H54 (cell line): ENCODE measurements around the gene MEGF11.

Experiments used
- DNase-seq: peaks from one replicate; pipeline ENCODE4 v3.0.0; 2011; ENCODE audit warnings: low spot score, mixed read lengths; ENCODE audit not compliant: insufficient read length
- FAIRE-seq: peaks from 3 replicates; lab custom pipeline; 2011; peaks lifted over from hg19 to GRCh38; lab: Jason Lieb, UNC
- POLR2A ChIP-seq: IDR thresholded peaks from 2 replicates; pipeline ENCODE4 v1.6.1; 2011; ENCODE audit warnings: low read depth, mild to moderate bottlenecking, low read length

MEGF11 gene

DNA sequence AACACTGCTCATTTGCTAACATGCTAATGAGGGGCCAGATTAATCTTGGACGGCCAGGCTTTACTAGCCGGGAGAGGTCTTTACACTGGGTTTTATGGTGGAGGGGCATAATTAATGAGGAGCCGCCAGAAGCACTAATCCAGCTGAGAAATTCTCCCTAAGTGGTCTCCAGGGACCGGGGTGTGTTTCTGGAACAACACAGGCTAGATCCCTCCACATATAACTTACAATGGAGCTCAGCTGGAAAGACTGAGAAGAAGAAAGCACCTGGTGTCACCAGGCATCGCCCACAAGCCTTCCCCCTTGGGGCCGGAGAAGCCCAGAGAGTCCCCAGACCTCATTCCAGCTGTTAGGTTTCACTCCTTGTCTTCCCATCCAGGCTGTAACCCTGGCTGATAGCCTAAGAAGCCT, 127.5 kb downstream of the MEGF11 start:
- no peak for FAIRE-seq
- DNase-seq: no peak

GRCh38 chr15:66124651-66125050, 128.9 kb downstream of the MEGF11 start:
- TF ChIP-seq POLR2A: no peak
- no peak for DNase-seq
- FAIRE-seq: no peak

More for the DNA sequence above, 127.5 kb downstream of the MEGF11 start:
- TF ChIP-seq POLR2A: no peak

DNA sequence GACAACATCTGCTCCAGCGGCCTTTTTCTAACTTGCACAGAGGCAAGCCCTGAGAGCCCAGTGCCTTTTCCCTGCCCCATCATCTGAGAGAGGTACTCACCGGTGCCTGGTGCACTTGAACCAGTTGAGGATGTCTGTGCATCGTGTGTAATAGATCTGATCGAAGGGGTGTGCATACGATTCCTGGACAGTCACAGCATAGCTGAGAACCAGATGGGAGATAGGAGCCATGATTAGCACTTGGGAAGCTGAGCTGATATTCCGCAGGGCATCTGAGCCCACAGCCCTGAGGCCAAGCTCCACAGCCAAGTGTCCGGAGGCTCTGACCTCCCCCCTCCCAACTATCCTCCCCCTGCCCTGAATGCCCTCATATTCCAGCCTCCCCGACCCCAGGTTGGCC, 129.8 kb downstream of the MEGF11 start:
- TF ChIP-seq POLR2A: no peak
- no peak for FAIRE-seq

GRCh38 chr15:66120422-66120821, 133.1 kb downstream of the MEGF11 start:
- DNase-seq: no peak

More for the DNA sequence above, 129.8 kb downstream of the MEGF11 start:
- no peak for DNase-seq

DNA sequence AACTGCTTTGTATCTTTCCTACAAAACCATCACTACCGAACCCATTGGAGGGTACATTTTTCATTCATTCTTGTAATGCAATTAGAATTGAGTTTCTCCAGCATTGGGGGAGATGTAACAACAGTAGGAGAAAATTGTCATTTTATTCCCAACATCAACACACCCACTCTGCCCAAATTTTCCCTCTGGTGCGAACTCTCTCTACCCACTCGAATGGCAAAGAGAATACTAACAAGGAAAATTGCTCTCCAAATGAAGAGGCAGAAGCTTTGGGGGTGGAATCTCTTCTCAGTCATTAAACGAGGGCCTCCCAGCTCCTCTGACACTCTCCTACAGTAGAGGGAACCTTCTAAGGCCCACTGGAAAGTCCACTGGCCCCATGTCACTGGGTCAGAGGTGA, 135.7 kb downstream of the MEGF11 start:
- no peak for FAIRE-seq
- no peak for DNase-seq
- no peak for TF ChIP-seq POLR2A

More at GRCh38 chr15:66120422-66120821, 133.1 kb downstream of the MEGF11 start:
- no peak for TF ChIP-seq POLR2A
- no peak for FAIRE-seq

DNA sequence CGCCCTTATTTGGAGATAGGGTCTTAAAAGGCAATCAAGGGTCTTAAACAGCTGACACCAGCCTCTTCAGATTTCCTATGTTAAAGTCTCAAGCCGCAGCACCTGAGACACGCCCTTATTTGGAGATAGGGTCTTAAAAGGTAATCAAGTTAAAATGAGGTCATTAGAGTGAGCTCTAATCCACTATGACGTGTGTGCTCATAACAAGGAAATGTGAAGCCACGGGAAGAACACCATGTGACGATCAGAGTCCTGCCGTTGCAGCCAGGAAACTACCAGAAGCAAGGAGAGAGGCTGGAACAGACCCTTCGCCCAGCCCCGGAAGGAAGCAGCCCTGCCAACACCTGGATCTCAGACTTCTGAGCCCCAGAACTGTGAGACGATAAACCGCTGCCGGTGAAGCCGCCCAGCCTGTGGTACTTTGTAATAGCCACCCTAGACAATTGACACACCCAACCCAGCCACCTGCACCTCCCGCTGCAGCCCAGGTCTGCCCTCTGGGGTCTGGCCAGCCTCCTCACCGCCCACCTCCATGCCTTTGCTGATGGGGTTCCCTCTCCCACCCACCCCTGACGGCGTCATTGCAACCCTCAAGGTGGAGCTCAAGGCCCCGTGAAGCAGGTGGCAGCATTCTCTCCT, 137.9 kb downstream of the MEGF11 start:
- FAIRE-seq (no peak), DNase-seq (no peak)
- TF ChIP-seq POLR2A: no peak

GRCh38 chr15:66114863-66115425, 138.6 kb downstream of the MEGF11 start:
- no peak for TF ChIP-seq POLR2A
- FAIRE-seq (no peak), DNase-seq (no peak)

DNA sequence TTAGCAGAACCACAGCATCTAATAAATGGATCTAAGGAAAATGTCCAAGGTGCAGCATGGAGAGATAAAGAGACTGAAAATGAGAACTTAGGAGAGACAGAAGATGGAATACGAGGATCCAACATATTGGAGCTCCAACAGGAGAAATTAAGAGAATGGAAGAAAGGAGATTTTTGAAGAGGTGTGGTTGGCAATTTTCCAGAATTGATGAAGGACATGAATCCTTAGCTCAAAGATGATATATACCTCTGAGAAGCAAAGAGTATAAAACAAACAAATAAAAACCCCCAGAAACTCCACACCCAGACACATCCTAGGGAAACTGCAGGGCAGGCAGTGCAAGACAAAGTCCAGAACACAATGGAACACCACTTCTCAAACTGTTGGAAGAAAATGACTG, 141.2 kb downstream of the MEGF11 start:
- FAIRE-seq (no peak), DNase-seq (no peak)
- TF ChIP-seq POLR2A: no peak

GRCh38 chr15:66111363-66111762, 142.2 kb downstream of the MEGF11 start:
- FAIRE-seq: no peak
- TF ChIP-seq POLR2A: no peak
- no peak for DNase-seq

GRCh38 chr15:66110864-66111263, 142.7 kb downstream of the MEGF11 start:
- TF ChIP-seq POLR2A: no peak
- DNase-seq (no peak), FAIRE-seq (no peak)

DNA sequence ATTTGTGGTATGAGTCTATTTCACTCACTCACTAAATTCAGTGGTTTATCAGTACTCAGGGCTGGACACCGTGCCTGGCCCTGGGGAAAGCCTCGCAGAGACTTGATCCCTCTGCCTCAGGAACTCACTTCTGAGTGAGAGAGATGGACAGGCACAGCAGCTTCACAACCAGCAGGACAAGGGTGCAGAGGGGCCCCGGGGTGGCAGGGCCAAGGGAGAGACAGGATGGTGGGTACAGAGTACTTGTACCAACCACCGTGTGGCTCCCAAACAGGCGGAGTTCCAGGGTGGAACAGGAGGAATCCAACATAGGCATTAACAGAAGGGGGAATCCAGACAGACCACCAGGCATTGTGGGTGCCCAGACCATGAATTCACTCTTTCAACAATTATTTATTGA, 143.7 kb downstream of the MEGF11 start:
- no peak for FAIRE-seq
- no peak for TF ChIP-seq POLR2A
- DNase-seq: no peak

GRCh38 chr15:66108483-66109265, 144.9 kb downstream of the MEGF11 start:
- no peak for TF ChIP-seq POLR2A
- FAIRE-seq (no peak), DNase-seq (no peak)

DNA sequence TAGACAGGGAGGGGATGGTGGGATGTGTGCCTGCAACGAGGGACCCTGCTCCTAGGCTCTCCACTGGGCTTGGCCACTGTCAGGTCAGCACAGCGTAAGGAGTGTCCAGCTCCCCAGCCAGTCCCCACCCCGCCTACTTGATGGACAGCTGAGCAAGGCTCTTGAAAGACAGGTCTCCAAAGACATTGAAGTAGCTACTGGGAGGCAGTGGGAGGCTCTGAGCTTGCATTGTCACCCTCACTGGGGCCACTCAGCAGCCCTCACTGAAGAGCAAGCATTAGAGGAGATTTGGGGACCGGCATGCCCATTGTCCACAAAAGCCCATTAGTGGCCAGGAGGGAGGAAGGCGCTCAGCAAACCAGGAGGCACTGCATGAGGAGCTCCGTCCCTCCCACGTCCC, 146.5 kb downstream of the MEGF11 start:
- TF ChIP-seq POLR2A: no peak
- DNase-seq (no peak), FAIRE-seq (no peak)
